Naive thymus-derived CD8-positive, alpha-beta T cell (primary cell): ENCODE measurements around the gene NR5A1. TPM values are rescaled to one million over a fixed set of nuclear protein-coding genes. Genes with fewer than 3 reads are reported as not detected.

Source experiments
- ATAC-seq, 2 donors: fragments of 150-1000 bp; cut with Tn5 transposase in 1 of 2; sonication (Bioruptor Pico), chemical (Tn5 transposase) in 1 of 2; 1 replicate in 1 of 2; 2 replicates in 1 of 2; pipeline ENCODE4 v1.10.0; 2021; ENCODE audit warnings: mild to moderate bottlenecking in 2 of 2, moderate library complexity in 2 of 2
- POLR2A ChIA-PET: fragments of 350-600 bp; sonication (Branson Sonifier 250); formaldehyde crosslinking; loops from one replicate; lab custom pipeline; 2021; ENCODE audit warnings: antibody characterized with exemption; lab: Charles Lee
- DNase-seq, 10 donors: peaks; one replicate each; pipeline versions ENCODE4 v3.0.0 to v3.0.0-alpha.2; 2020 to 2022
- H3K27ac Mint-ChIP-seq, 10 donors: one replicate each; pipeline ENCODE4 v1.8.0; 2020 to 2022; ENCODE audit warnings: mild to moderate bottlenecking in 10 of 10, mixed read lengths in 10 of 10, moderate library complexity in 4 of 10, inconsistent platforms in 1 of 10
- H3K27me3 Mint-ChIP-seq, 5 donors: one replicate each; pipeline ENCODE4 v1.8.0; 2021 to 2022; ENCODE audit warnings: mixed read lengths in 5 of 5
- H3K36me3 Mint-ChIP-seq, 3 donors: one replicate each; pipeline ENCODE4 v1.8.0; 2020 to 2022; ENCODE audit warnings: mixed read lengths in 3 of 3, mild to moderate bottlenecking in 2 of 3, inconsistent platforms in 1 of 3
- H3K4me1 Mint-ChIP-seq, 4 donors: one replicate each; pipeline ENCODE4 v1.8.0; 2021 to 2022; ENCODE audit warnings: mixed read lengths in 4 of 4
- H3K4me3 Mint-ChIP-seq, 10 donors: one replicate each; pipeline ENCODE4 v1.8.0; 2020 to 2022; ENCODE audit warnings: mild to moderate bottlenecking in 10 of 10, mixed read lengths in 10 of 10, moderate library complexity in 6 of 10, inconsistent platforms in 1 of 10
- H3K9me3 Mint-ChIP-seq, 9 donors: one replicate each; pipeline ENCODE4 v1.8.0; 2020 to 2022; ENCODE audit warnings: mixed read lengths in 9 of 9, mild to moderate bottlenecking in 3 of 9, inconsistent platforms in 1 of 9, moderate library complexity in 1 of 9
- polyA plus RNA-seq, 3 donors: library from polyadenylated mRNA; unstranded; fragments of 300-500 nt; fragmentation: Illumina TruSeq; gene quantifications; one replicate each; pipeline ENCODE4 v1.2.3, GENCODE V29; 2021
- total RNA-seq, 8 experiments: library from RNA in 2 of 8; stranded (reverse) in 2 of 8; gene quantifications; one replicate each; pipeline ENCODE4 v1.2.3 and lab custom pipeline; 2021 to 2026

NR5A1 gene
- total and polyA plus RNA-seq, 5 experiments from 2014 or later = not detected

- Mint-ChIP-seq H3K9me3 (no peaks in the 10 kb centered on the region), H3K27ac (peak overlapping the region in 1 of 10 donors; percentile 48), H3K4me1 (peaks cover 0 to 6% (median 0%) of the 10 kb centered on the region in 4 donors), H3K36me3 (no peaks in the 10 kb centered on the region), H3K4me3 (no peak overlapping the region), H3K27me3 (peaks cover 0 to 8% (median 4%) of the 10 kb centered on the region in 5 donors)
- POLR2A ChIA-PET = no interaction called here
- DNase-seq = no peak
- ATAC-seq = no peak
Observed at GRCh38 chr9:124511891-124512805, 4.9 kb upstream of the NR5A1 start.

GRCh38 chr9:124511426-124511840, 4.2 kb upstream of the NR5A1 start:
- H3K9me3 Mint-ChIP-seq = no peaks in the 10 kb centered on the region
- ATAC-seq (no peak), DNase-seq (no peak)
- H3K4me1 Mint-ChIP-seq = peaks cover 0 to 6% (median 0%) of the 10 kb centered on the region in 4 donors
- POLR2A ChIA-PET = no interaction called here
- no peaks in the 10 kb centered on the region for H3K36me3 Mint-ChIP-seq
- no peak overlapping the region for H3K27ac Mint-ChIP-seq
- peaks cover 2 to 14% (median 8%) of the 10 kb centered on the region in 5 donors for H3K27me3 Mint-ChIP-seq
- H3K4me3 Mint-ChIP-seq = no peak overlapping the region

- POLR2A ChIA-PET = no interaction called here
- no peaks in the 10 kb centered on the region for H3K36me3 Mint-ChIP-seq
- no peaks in the 10 kb centered on the region for H3K9me3 Mint-ChIP-seq
- DNase-seq (no peak), ATAC-seq (no peak)
- peaks cover 0 to 6% (median 0%) of the 10 kb centered on the region in 4 donors for H3K4me1 Mint-ChIP-seq
- no peak overlapping the region for H3K4me3 Mint-ChIP-seq
- peaks cover 2 to 20% (median 12%) of the 10 kb centered on the region in 5 donors for H3K27me3 Mint-ChIP-seq
- H3K27ac Mint-ChIP-seq = peak overlapping the region in 1 of 10 donors; percentile 24
Observed at GRCh38 chr9:124510650-124511425, 3.6 kb upstream of the NR5A1 start.

- Mint-ChIP-seq H3K4me1 (peaks cover 7 to 9% (median 8%) of the 10 kb centered on the region in 4 donors), H3K4me3 (no peak overlapping the region), H3K27ac (no peak overlapping the region), H3K9me3 (peaks cover 0 to 2% (median 0%) of the 10 kb centered on the region in 9 donors), H3K27me3 (peaks cover 6 to 42% (median 25%) of the 10 kb centered on the region in 5 donors), H3K36me3 (peaks cover 0 to 5% (median 5%) of the 10 kb centered on the region in 3 donors)
- no peak for ATAC-seq
- POLR2A ChIA-PET = no interaction called here
- no peak for DNase-seq
Observed at GRCh38 chr9:124507880-124508423, 753 bp upstream of the NR5A1 start.

GRCh38 chr9:124506433-124506832, 766 bp downstream of the NR5A1 start:
- Mint-ChIP-seq H3K36me3 (peaks cover 0 to 5% (median 5%) of the 10 kb centered on the region in 3 donors), H3K27ac (no peak overlapping the region), H3K9me3 (peaks cover 0 to 2% (median 0%) of the 10 kb centered on the region in 9 donors), H3K4me1 (peaks cover 5 to 9% (median 8%) of the 10 kb centered on the region in 4 donors), H3K27me3 (peaks cover 6 to 42% (median 20%) of the 10 kb centered on the region in 5 donors), H3K4me3 (peak overlapping the region in 1 of 10 donors; percentile 23)
- no peak for DNase-seq
- no peak for ATAC-seq
- POLR2A ChIA-PET = no interaction called here

- H3K4me1 Mint-ChIP-seq = peaks cover 5 to 9% (median 8%) of the 10 kb centered on the region in 4 donors
- no peak overlapping the region for H3K27ac Mint-ChIP-seq
- H3K9me3 Mint-ChIP-seq = peaks cover 0 to 2% (median 0%) of the 10 kb centered on the region in 9 donors
- peaks cover 0 to 5% (median 5%) of the 10 kb centered on the region in 3 donors for H3K36me3 Mint-ChIP-seq
- H3K27me3 Mint-ChIP-seq = peaks cover 6 to 42% (median 20%) of the 10 kb centered on the region in 5 donors
- no peak overlapping the region for H3K4me3 Mint-ChIP-seq
- POLR2A ChIA-PET = no interaction called here
- no peak for ATAC-seq
- no peak for DNase-seq
Observed at GRCh38 chr9:124505901-124506346, 1.3 kb downstream of the NR5A1 start.

- H3K9me3 Mint-ChIP-seq = peaks cover 0 to 2% (median 0%) of the 10 kb centered on the region in 9 donors
- peaks cover 6 to 42% (median 18%) of the 10 kb centered on the region in 5 donors for H3K27me3 Mint-ChIP-seq
- DNase-seq (peak in 1 of 10 donors; percentile 54), ATAC-seq (peak in 1 of 2 donors; percentile 30)
- POLR2A ChIA-PET = no interaction called here
- peaks cover 7 to 13% (median 8%) of the 10 kb centered on the region in 4 donors for H3K4me1 Mint-ChIP-seq
- peak overlapping the region in 9 of 10 donors; percentile 28 to 69 (median 56) for H3K4me3 Mint-ChIP-seq
- no peak overlapping the region for H3K27ac Mint-ChIP-seq
- peaks cover 0 to 5% (median 5%) of the 10 kb centered on the region in 3 donors for H3K36me3 Mint-ChIP-seq
Observed at GRCh38 chr9:124505006-124505900, 1.9 kb downstream of the NR5A1 start.

GRCh38 chr9:124504530-124505005, 2.6 kb downstream of the NR5A1 start:
- POLR2A ChIA-PET = no interaction called here
- no peak overlapping the region for H3K27ac Mint-ChIP-seq
- peaks cover 6 to 42% (median 18%) of the 10 kb centered on the region in 5 donors for H3K27me3 Mint-ChIP-seq
- peaks cover 0 to 5% (median 5%) of the 10 kb centered on the region in 3 donors for H3K36me3 Mint-ChIP-seq
- DNase-seq = no peak
- peak; percentile 17 to 23 for ATAC-seq
- H3K4me3 Mint-ChIP-seq = peak overlapping the region in 1 of 10 donors; percentile 89
- peaks cover 0 to 2% (median 0%) of the 10 kb centered on the region in 9 donors for H3K9me3 Mint-ChIP-seq
- peaks cover 7 to 15% (median 10%) of the 10 kb centered on the region in 4 donors for H3K4me1 Mint-ChIP-seq

GRCh38 chr9:124503713-124504529, 3.3 kb downstream of the NR5A1 start:
- DNase-seq (peak in 1 of 10 donors; percentile 46), ATAC-seq (peak; percentile 12 to 37)
- Mint-ChIP-seq H3K9me3 (peaks cover 0 to 2% (median 0%) of the 10 kb centered on the region in 9 donors), H3K4me3 (peak overlapping the region; percentile 63 to 92 (median 88)), H3K27me3 (peaks cover 6 to 42% (median 18%) of the 10 kb centered on the region in 5 donors), H3K36me3 (peaks cover 0 to 5% (median 5%) of the 10 kb centered on the region in 3 donors), H3K4me1 (peaks cover 7 to 18% (median 11%) of the 10 kb centered on the region in 4 donors), H3K27ac (peak overlapping the region in 4 of 10 donors; percentile 4 to 76 (median 48))
- POLR2A ChIA-PET = no interaction called here
